Measurements from ENCODE around the gene NCDN. TPM values are rescaled to one million over a fixed set of nuclear protein-coding genes. Genes with fewer than 3 reads are reported as not detected.
A peak's percentile ranks its signal among the peaks of the same experiment; 100 is the strongest.

Gene NCDN
- total RNA-seq, 1 experiment from 2014 or later, result 17.4 TPM

- Histone ChIP-seq H3K9me3 (replicated peaks) (no peaks in the 10 kb centered on the region), H3K27ac (no peak overlapping the region), H3K4me1 (replicated peaks) (peaks cover 19% of the 10 kb centered on the region), H3K27me3 (replicated peaks) (no peaks in the 10 kb centered on the region), H3K4me3 (peak overlapping the region; percentile 86), H3K36me3 (peaks cover 35% of the 10 kb centered on the region; the same call in 1 of the 2 replicates)
- peak in 1 of 2 experiments; percentile 36 for DNase-seq (ENCODE audit: low read depth in 1 of 2, low spot score in 2 of 2)
Measured at GRCh38 chr1:35558374-35559316, 1.0 kb downstream of the NCDN start.

DNA sequence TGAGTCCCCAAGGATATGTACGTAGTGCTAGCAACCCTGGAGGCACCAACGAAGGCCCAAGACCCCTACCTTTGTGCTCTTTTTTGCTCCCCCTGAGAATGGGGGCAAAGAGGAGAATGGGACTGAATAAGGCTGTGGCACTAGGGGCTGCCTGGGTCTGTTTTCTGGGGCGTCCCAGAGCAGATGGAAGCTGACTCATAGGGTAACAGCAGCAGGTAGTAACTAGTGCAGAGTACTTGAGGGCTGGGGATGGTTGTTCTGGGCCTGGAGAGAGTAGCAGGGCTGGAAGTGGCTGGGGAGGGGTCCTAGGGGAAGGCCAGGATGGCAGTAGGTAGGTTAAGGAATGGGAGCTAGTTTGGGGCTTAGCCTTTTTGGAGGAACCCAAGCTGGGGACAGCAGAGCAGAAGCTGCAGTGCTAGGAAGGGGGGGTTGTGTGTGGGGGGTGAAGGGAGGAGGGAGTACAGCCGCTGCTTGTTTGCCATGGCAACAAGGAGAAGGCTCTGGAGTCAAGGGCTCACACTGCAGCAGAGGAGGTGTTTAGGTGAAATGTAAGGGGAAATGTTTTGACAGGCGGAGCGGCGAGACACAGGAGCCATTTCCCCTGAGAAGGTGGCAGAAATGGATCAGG lies 1.8 kb downstream of the NCDN start:
- Histone ChIP-seq H3K36me3 (peaks cover 36% of the 10 kb centered on the region), H3K4me3 (no peak overlapping the region), H3K27ac (no peak overlapping the region), H3K9me3 (replicated peaks) (no peaks in the 10 kb centered on the region), H3K4me1 (replicated peaks) (peaks cover 19% of the 10 kb centered on the region), H3K27me3 (replicated peaks) (no peaks in the 10 kb centered on the region)
- DNase-seq (ENCODE audit: low read depth in 1 of 2, low spot score in 2 of 2), result no peak

GRCh38 chr1:35560256-35561225 lies 2.9 kb downstream of the NCDN start:
- no peak overlapping the region for H3K27ac ChIP-seq
- no peaks in the 10 kb centered on the region for H3K9me3 ChIP-seq (replicated peaks)
- H3K27me3 ChIP-seq (replicated peaks), result no peaks in the 10 kb centered on the region
- H3K4me3 ChIP-seq, result no peak overlapping the region
- no peak for DNase-seq (ENCODE audit: low read depth in 1 of 2, low spot score in 2 of 2)
- peaks cover 46% of the 10 kb centered on the region for H3K36me3 ChIP-seq
- peaks cover 18% of the 10 kb centered on the region for H3K4me1 ChIP-seq (replicated peaks)

DNA sequence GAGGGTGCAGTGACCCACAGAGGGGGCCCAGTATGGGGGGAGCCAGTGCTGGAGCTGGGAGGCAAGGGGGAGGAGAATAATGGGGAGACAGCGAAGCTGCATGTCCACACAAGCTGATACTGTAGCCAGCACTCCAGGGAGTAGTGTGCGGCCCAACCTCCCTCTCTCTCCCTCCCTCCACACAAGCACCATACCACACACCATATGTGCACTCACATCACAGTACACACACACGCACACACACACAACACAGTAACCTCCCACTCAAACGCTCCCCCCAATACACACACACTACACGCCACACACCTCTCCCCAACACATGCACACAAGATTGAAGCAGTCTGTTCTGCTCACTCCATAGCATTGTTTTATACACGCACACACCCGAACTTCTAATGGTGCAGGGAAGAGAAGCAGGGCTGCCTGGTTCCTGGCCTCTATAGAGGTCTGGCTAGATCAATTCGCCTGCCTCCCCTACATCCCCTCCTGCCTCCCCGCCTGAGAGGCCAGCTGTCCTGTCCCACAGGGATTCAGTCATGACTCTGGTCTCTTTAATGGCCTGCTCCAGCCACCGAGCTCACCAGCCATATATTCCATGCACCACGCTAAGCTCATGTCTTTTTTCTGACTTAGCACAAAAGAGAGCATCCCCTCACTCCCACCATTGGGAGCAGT lies 3.8 kb downstream of the NCDN start:
- peaks cover 9% of the 10 kb centered on the region for H3K4me1 ChIP-seq (replicated peaks)
- DNase-seq (ENCODE audit: low read depth in 1 of 2, low spot score in 2 of 2), result no peak
- H3K36me3 ChIP-seq, result peaks cover 46% of the 10 kb centered on the region
- no peak overlapping the region for H3K27ac ChIP-seq
- no peaks in the 10 kb centered on the region for H3K27me3 ChIP-seq (replicated peaks)
- no peak overlapping the region for H3K4me3 ChIP-seq
- no peaks in the 10 kb centered on the region for H3K9me3 ChIP-seq (replicated peaks)

DNA sequence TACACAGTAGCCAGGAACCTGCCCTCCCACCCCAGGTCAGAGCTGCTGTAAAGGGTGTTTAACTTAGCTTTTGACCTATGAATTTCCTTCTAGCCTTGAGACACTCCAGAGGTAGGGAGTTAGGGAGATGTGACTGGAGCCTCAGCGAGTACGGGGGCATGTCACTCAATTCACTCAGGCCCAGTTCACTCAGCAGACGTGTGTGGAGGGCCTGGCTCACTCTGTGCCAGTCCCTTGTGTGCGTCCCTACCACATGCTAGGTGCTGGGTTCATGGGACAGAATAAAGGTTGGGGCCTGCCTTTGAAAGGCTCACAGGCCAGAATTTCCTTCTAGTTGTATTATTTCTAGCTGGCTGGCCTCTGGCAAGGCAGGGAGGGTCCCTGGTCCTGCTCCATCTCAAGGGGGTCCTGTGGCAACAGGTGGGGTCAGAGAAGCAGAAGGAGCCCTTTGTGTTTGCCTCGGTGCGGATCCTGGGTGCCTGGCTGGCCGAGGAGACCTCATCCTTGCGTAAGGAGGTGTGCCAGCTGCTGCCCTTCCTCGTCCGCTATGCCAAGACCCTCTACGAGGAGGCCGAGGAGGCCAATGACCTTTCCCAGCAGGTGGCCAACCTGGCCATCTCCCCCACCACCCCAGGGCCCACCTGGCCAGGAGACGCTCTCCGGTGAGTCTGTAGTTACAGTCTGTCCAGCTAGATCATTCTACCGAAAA lies 4.5 kb downstream of the NCDN start:
- Histone ChIP-seq H3K36me3 (peaks cover 42% of the 10 kb centered on the region), H3K27me3 (replicated peaks) (no peaks in the 10 kb centered on the region), H3K4me1 (replicated peaks) (peaks cover 7% of the 10 kb centered on the region; the same call in 1 of the 2 replicates), H3K27ac (no peak overlapping the region), H3K4me3 (no peak overlapping the region), H3K9me3 (replicated peaks) (no peaks in the 10 kb centered on the region)
- no peak for DNase-seq (ENCODE audit: low read depth in 1 of 2, low spot score in 2 of 2)

DNA sequence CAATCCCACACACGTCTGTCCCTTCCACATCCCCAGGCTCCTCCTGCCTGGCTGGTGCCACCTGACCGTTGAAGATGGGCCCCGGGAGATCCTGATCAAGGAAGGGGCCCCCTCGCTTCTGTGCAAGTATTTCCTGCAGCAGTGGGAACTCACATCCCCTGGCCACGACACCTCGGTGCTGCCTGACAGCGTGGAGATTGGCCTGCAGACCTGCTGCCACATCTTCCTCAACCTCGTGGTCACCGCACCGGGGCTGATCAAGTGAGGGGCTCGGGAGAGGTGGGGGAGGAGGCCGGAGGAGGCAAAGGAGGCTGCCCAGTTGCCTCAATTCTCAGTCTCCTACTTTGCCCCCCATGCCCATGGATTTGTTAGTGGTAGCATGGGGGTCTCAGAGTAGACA lies 5.6 kb downstream of the NCDN start:
- Histone ChIP-seq H3K27me3 (replicated peaks) (no peaks in the 10 kb centered on the region), H3K9me3 (replicated peaks) (no peaks in the 10 kb centered on the region), H3K4me3 (no peak overlapping the region), H3K27ac (no peak overlapping the region), H3K36me3 (peaks cover 41% of the 10 kb centered on the region), H3K4me1 (replicated peaks) (peaks cover 5% of the 10 kb centered on the region; the same call in 1 of the 2 replicates)
- DNase-seq (ENCODE audit: low read depth in 1 of 2, low spot score in 2 of 2), result no peak

DNA sequence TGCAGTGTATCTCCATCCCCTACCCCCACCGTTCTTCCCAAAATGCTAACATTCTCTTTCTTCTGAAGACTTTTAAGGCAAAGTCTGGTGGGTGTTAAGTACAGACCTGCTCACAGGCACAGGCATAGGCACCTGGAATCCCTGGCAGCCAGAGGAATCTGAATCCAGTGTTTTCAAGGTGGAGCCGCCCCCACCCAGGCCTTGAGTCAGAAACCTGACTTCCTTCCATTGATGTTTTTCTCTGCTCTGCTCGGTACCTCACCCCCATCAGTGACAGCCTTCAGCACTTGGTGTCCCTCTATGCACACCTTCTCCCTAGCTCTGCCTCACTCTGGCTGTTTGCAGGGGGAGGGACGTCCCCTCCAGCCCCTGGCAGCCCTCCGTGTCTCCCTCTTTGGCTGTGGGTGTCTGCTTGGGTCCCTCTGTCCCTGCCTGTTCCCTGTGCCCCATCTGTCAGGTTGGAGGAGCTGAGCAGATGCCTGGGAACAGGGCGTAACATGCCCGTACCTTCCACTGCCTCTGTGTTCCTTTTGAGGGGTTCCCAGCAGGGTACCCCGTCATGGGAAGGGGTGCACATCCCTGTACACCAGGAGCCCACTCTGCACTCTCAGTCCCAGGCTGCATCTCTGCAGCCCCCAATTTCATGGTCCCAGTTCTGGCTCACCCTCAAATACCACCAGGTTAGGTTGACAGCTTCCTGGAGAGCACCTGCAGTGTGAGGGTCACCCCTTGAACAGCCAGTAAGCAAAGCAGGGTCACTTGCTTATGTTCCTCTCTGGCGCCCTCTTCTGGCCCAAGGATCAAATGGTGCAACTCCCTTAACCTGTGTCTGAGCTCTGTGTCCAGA lies 6.7 kb downstream of the NCDN start:
- DNase-seq (ENCODE audit: low read depth in 1 of 2, low spot score in 2 of 2), result peak; percentile 55 to 80
- Histone ChIP-seq H3K4me1 (replicated peaks) (no peaks in the 10 kb centered on the region), H3K36me3 (peaks cover 41% of the 10 kb centered on the region), H3K4me3 (no peak overlapping the region), H3K27me3 (replicated peaks) (no peaks in the 10 kb centered on the region), H3K27ac (no peak overlapping the region), H3K9me3 (replicated peaks) (no peaks in the 10 kb centered on the region)

DNA sequence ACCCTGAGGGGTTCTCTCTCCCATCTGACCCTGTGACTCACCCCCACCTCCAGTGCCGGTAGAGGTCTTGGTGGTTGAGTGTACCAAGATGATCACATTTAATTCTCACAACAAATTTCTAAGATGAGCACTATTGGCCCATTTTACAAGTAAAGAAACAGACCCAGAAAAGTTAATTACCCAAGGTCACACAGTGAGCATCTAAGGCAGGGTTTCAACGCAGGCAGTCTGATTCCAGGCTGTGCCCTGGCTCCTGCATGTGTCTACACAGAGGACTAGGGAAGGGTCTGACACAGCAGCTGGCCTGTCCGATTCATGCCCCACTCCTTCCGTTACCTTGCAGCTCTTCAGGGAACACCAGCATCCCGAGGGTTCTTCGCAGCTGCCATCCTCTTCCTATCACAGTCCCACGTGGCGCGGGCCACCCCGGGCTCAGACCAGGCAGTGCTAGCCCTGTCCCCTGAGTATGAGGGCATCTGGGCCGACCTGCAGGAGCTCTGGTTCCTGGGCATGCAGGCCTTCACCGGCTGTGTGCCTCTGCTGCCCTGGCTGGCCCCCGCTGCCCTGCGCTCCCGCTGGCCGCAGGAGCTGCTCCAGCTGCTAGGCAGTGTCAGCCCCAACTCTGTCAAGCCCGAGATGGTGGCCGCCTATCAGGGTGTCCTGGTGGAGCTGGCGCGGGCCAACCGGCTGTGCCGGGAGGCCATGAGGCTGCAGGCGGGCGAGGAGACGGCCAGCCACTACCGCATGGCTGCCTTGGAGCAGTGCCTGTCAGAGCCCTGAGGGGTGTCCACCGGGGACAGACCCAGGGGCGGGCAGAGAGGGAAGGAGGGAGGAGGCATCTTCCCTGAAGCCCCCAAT lies 7.5 kb downstream of the NCDN start:
- Histone ChIP-seq H3K36me3 (peaks cover 39% of the 10 kb centered on the region), H3K4me3 (no peak overlapping the region), H3K27ac (no peak overlapping the region), H3K9me3 (replicated peaks) (no peaks in the 10 kb centered on the region), H3K4me1 (replicated peaks) (no peaks in the 10 kb centered on the region), H3K27me3 (replicated peaks) (no peaks in the 10 kb centered on the region)
- DNase-seq (ENCODE audit: low read depth in 1 of 2, low spot score in 2 of 2), result no peak

DNA sequence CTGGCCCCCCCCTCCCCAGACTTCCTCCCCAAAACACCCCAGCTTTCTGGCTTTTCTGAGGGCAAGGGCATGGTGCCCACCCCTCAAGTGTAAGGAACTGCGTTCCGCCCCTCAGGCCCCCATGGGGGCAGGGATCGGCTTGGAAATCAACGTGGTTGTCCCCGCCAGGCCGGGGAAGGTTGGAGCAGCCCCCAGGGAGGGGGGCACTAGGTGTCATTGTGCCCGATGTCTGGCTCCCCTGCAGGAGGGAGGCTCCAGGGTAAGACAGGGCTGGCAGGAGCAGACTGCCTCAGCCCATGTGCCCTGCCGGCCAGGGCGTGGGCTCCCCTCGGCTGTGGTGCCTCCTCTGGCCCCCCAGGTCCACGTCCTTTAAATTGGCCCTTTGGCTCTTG lies 8.1 kb downstream of the NCDN start:
- Histone ChIP-seq H3K9me3 (replicated peaks) (no peaks in the 10 kb centered on the region), H3K36me3 (peaks cover 36% of the 10 kb centered on the region), H3K27ac (no peak overlapping the region), H3K4me3 (no peak overlapping the region), H3K4me1 (replicated peaks) (no peaks in the 10 kb centered on the region), H3K27me3 (replicated peaks) (no peaks in the 10 kb centered on the region)
- no peak for DNase-seq (ENCODE audit: low read depth in 1 of 2, low spot score in 2 of 2)

GRCh38 chr1:35567947-35568558 lies 10.5 kb downstream of the NCDN start:
- H3K27me3 ChIP-seq (replicated peaks), result peaks cover 3% of the 10 kb centered on the region

DNA sequence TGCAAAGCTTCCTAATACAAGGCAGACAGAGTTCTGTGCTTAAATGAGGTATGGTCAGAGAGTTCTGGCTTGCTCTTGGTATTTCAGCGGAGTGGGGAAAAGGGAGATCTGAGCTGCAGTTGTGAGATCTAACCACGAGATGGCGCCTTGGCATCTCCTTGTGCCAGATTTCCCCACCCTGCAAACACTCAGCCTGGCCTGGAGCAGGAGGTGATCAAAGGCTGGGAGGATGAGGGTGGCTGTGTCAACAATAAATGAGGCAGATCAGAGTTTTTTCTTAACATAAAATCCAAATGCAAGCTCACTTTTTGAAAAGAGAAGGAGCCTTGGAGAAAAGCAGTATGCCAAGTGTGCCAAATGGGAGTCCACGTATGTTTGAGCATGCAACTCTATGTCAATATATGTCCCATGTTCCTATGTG lies 11.4 kb downstream of the NCDN start:
- peak; percentile 56 to 71 for DNase-seq (ENCODE audit: low read depth in 1 of 2, low spot score in 2 of 2)
- Histone ChIP-seq H3K4me1 (replicated peaks) (peaks cover 8% of the 10 kb centered on the region), H3K4me3 (no peak overlapping the region), H3K27me3 (replicated peaks) (peaks cover 7% of the 10 kb centered on the region), H3K27ac (no peak overlapping the region), H3K9me3 (replicated peaks) (no peaks in the 10 kb centered on the region), H3K36me3 (peaks cover 14% of the 10 kb centered on the region)

More at GRCh38 chr1:35567947-35568558, 10.5 kb downstream of the NCDN start:
- Histone ChIP-seq H3K4me1 (replicated peaks) (peaks cover 2% of the 10 kb centered on the region), H3K36me3 (peaks cover 17% of the 10 kb centered on the region), H3K9me3 (replicated peaks) (no peaks in the 10 kb centered on the region), H3K4me3 (no peak overlapping the region), H3K27ac (no peak overlapping the region)
- no peak for DNase-seq (ENCODE audit: low read depth in 1 of 2, low spot score in 2 of 2)
